SW480 (cell line): ENCODE measurements around the gene NECAB3.
A peak's percentile ranks its signal among the peaks of the same experiment; 100 is the strongest.

Source experiments
- DNase-seq: peaks from one replicate; pipeline ENCODE4 v3.0.0-alpha.2; 2016; ENCODE audit warnings: low spot score

Gene NECAB3

DNA sequence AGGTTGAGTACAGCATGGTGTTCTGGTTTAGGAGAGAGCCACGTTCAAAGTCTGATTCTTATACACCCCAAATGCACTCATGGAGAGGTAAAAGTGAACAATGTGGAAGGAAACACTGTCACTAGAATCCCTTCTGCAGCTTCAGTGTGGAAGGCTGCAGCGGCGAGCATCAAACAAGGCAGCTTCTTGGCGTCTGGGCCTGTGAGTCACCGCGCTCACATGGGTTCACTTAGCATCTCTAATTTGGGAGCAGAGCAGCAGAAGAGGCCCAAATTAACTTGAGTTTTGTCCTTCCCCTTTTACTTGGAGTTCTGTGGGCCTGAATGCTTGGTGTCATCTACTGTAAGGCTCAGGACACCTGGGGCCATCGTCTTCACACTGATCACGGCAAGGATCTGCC is 22.9 kb upstream of the NECAB3 start:
- DNase-seq, result no peak

DNA sequence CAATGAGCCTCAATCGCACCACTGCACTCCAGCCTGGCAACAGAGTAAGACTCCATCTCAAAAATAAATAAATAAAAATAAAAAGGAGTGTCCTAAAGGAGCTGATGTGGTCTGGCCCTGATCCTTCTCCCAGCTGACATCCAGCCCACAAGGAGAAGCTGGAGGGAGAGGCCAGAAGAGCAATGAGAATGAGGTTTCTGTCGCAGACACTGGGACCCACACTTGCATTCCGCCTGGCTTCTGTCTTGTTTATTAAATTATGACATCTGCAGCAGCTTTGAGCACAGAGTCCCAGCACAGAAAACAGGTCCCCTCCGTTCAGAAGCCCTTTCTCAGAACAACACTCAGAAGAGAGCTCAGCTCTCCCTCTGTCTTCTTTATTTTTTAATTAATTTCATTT is 22.2 kb upstream of the NECAB3 start:
- DNase-seq, result no peak

DNA sequence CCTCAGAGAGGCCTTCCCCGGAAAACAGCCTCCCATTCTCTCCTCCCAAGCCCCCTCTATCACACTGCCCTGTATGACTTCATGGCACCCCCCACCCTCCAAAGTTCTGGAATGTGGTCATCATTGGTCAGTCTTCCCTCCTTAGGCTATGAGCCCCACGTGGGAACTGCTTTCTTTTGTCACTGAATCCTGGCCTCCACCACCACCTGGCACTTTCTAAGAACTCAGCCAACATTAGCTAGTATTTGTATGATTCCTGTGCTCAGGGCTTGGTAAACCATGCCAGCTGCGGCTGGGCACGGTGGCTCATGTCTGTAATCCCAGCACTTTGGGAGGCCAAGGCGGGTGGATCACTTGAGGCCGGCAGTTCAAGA is 20.4 kb upstream of the NECAB3 start:
- no peak for DNase-seq

DNA sequence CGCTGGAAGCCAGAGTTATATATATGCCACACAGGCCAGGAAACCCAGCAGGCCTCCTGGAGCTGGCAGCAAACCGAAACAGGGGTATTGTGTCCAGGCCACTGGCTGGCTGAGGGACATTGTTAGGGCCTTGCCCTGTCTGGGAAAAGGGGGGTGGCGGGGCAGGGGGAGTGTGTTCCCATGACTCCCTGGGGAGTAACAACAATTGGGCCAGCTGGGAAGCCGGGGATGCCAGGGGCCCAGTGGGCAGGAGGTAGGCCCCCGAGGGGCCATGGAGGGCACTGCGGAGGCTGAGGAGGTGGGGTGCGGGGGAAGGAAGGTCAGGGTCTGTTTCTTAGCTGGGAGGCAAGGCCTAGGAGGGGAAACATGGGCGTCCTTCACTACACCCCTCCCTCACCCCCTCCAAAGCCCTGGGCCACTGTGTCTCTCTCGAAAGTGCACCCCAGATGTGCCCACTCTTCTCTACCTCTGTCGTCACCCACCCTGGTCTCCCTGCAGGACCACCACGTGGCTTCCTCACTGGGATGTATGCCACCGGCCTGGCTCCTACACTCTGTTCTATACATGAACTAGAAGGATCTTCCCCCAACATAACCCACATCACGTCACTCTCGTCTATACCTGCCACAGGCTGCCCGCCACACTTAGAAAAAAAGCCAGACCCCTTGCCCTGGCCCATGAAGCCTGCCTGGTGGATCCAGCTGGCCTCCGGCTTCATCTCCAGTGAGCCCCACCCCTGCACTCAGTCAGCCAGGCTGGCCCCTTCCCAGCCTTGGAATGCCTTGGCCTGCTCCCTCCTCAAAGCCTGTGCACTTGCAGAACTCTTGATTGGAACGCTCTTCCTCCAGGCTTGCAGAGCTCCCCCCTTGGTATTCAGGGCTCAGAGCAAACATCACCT is 19.8 kb upstream of the NECAB3 start:
- DNase-seq, result no peak

DNA sequence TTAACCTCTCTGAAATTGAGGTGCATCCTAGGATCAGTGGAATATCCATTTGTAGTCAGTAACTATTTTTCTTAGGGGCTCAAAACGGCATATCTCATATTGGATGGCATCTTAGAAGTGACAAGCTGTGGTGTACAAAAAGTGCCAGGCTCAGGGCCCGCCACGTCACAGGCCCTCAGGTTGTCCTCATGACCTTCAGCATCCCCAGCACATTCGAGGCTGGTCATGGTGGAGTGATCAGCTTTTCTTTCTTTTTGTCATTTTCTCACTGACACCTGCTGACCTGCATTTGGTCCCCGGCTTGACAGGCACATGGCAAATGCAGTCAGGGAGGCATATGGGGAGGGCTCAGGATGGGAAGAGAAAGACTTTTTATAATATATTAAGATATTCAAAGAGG is 19.1 kb upstream of the NECAB3 start:
- no peak for DNase-seq

DNA sequence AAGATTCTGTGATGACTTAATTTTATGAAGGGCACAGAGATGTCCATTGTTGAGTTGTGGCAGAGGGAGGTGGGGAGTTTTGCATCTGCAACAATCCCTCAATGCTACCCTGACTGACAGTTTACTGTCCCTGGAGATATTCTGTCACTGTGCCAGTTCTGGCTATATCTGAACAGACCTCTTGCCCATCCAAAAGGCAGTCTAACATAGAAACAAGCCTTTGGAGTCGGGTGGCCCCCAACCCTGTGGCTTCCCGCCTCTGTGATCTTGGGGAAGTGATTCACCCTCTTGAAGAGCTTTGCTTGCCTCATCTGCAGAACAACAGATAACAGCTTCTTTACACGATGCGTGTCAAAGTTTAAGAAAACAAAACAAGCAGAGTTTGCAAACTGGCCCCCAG is 15.7 kb upstream of the NECAB3 start:
- peak; percentile 83 for DNase-seq

DNA sequence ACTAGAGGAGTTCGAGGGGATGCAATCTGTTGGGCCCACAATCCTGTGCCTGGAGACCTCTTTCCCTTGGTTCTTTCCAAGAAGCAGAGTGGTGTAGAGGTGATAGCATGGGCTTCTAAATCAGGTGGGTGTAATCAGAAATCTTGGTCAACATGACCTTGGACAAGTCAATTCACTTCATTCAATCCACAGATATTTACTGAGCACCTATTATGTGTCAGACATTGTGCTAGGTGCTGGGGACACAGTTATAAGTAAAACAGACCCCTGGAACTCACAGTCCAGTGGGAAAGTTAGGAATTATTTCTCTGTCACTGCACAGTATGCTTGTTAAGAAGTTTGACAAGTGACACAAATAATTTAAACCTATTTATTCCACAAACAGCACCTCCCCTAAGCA is 15.3 kb upstream of the NECAB3 start:
- no peak for DNase-seq

DNA sequence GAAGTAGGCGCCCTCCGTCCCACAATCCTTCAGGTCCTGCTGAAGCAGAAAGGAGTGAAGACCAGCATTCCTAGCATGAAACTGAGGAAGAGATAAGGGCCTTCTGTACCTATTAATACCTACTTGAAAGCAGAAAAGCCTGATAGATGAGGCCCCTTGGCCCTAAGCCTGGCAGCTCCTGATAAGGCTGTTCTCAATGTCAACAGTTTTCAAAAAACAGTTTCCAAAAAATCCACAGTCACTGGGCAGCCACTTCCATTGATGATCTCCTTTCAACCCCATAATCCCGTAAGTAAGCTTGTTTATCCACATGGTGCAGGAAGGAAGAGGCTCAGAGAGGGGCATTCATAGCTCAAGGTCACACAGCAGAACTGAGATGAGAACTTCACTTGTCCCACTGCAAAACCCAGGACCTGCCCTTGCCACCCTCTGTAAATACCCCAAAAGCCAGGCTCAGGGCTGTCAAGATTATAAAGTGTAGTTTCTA is 14.8 kb upstream of the NECAB3 start:
- no peak for DNase-seq

DNA sequence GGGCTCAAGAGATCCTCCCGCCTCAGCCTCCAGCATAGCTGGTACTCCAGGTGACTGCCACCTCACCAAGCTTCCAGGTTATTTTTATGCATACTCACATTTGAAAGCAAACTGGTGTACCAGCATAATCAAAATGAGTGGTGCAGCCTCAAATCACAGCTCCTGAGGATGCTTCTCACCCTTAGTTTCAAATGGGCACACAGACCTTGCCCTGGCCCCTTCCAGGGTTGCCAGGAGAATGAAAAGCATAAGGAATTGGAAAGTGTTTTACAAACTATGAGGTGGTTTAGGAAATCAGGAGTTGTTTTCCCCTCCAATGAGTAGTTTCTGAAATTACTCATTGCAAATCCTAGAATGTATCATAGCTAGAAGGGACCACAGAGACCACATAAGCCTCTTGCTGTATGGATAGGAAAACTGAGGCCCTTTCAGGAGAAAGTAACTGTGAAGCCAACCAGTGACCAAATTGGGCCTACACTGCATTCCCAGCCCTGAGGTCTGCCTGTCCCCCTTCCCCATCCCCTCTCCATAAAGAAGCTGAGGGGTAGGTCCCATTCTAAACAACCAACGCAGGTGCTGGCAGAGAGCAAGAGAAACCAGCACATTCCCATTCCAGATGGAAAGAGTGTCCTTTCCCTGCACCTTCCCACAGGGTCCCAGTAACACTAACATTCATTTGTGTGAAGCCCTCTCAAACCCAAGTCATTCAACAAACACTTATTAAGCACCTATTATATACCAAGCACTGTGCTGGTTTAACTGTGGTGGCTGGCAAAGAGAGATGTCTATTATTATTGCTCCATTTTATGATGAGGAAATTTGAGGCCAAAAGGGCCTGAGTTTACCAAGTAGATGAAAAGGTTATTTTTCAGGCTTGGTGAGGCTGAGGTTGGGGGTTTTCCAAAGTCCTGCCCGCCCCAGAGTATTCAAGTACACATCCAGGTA is 14.0 kb upstream of the NECAB3 start:
- DNase-seq, result no peak

DNA sequence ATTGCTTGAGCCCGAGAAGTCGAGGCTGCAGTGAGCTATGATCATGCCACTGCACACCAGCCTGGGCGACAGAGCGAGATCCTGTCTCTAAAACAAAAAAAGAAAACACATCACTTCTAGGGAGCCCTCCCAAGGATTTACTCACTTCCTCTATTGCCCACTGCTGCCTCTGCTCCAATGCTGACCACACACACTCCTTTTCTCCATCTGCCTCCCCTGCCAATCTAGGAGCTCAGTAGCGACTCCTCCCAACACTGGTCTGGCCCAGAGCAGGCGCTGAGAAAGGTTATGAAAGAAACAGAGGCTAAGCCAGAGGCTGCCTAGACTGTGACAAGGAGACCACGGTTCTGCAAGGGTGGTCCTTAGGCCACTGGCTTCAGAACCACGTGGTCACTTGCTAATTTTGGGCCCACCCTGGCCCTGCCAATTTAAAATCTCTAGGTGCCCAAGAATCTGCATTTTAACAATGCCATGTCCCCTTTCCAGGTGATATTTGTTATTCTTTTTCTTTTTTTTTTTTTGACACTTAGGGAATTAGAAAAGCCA is 13.2 kb upstream of the NECAB3 start:
- no peak for DNase-seq

DNA sequence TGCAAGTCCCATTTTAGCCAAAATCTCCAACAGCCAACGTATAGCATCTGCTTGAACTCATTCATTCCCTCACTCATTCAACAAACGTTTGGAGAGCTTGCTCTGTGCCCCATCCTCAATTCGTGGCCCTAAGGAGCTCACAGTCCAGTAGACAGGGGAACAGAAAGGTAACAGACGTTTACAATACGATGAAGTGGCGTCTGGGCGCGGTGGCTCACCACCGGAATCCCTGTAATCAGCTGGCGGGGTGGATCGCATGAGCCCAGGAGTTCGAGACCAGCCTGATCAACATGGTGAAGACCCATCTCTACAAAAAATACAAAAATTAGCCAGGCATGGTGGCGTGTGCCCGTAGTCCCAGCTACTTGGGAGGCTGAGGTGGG is 12.7 kb upstream of the NECAB3 start:
- DNase-seq, result no peak

DNA sequence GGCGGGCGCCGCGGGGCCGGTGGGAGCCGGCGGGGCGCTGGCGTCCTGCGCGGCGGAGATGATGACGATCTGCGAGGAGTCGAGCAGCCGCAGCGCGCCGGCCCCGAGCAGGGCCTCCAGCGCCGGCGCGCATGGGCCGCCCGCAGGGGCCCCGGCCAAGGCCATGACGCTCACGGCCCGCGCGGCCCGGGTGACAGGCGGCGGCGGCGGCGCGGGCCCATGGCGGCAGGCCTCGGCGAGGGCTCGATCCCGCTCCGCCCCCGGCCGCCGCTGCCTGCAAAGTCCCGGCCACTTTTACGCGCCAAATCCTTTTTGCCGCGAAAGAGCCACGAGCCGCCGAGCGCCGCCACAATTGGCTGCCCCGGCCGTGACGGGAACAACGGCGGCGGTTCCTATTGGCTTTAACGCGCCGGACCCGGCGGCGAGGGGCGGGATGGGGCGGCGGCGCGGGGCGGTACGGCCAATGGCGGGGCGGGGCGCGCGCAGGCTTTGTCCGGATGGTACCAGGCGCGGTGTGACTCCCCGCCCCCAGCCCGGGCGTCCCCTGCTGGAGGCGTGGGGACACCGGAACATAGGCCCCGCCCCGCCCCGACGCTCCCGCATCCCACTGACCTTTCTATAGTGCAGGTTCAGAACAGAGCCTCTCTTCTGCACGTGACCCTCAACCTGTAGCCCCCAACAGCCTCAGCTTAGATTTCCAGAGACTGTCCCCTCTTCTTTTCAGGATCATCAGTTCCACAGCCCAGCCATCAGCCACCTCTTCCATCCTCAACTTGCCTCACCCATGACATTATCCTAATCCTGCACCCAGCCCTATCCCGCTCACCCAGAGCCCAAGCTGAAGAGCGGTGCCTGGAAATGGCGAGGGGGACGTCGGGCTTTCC is 12.1 kb upstream of the NECAB3 start, which contains the start of gene E2F1:
Gene E2F1, minus strand, starts transcription at position 286 of the 884 bp plus-strand sequence. Its CDS starts 121 bp downstream, at position 165.
- DNase-seq, result peak; percentile 97

DNA sequence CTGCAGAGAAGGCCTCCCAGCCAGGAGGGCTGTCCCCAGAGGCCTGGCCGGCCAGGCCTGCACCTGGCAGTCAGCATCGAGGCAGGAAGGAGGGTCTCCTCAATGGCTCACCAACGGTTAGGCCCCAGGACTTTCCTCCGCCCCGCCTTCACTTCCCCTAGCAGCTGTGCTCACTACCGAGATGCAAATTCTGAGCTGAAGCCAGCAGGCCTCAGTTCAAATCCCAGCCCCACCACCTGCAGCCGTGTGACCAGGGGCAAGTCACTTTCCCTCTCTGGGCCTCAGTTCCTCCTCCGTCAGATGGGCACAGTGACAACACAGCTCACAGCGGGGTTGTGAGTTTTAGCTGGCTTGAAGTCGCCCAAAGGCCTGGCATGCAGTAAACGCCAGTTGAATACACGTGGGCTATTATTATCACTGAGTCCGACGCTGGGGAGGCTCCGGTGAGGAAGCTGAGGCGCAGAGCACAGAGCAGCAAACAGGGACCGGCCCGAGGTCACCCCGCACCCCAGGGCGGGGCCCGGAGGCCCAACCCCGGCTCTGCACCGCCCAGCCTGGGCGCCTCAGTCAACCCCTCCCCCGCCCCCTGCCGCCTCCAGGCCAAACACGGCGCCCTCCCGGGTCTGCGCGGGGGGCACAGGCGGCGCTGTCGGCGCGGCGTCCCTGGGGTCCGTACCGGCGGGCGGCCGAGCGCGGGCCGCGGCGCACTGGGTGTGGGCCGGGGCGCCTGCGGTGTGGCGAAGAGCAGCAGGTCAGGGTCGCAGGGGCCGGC is 11.3 kb upstream of the NECAB3 start:
- no peak for DNase-seq

DNA sequence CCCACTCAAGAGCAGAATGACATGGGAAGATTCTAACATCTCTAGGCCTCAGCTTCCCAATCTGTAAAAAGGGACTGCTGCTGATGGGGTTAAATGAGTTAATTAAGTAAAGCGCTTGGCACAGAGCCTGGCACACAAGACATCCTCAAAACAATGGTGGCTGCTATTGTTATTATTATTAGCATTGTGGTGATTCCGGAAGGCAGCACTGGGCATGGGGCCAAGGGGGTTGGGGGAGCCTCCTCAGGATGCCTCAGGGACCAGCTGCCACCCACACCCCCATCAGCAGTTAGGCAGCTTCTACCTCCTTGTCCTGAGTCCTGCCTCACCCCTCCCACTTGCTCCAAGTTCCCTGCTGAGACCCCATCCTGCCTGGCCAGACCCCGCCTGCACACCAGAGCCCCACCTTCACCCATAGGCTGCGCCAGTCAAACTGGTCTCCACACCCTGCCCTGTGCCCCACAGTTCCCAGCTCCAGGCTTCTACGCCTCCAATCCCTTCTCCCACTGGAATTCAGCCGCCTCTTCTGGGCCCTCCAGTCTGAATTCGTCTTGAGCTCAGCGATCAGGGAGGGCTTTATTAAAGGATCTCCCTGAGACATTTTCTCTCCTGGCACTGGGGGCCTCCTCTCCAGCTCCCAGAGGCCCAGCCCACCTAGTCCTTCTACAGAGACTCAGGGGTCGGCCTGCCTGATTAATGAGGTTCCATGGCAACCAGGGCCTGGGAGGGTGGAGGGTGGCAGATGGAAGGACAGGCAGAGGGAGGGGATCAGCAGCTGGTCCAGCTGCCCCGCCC is 10.5 kb upstream of the NECAB3 start:
- no peak for DNase-seq

DNA sequence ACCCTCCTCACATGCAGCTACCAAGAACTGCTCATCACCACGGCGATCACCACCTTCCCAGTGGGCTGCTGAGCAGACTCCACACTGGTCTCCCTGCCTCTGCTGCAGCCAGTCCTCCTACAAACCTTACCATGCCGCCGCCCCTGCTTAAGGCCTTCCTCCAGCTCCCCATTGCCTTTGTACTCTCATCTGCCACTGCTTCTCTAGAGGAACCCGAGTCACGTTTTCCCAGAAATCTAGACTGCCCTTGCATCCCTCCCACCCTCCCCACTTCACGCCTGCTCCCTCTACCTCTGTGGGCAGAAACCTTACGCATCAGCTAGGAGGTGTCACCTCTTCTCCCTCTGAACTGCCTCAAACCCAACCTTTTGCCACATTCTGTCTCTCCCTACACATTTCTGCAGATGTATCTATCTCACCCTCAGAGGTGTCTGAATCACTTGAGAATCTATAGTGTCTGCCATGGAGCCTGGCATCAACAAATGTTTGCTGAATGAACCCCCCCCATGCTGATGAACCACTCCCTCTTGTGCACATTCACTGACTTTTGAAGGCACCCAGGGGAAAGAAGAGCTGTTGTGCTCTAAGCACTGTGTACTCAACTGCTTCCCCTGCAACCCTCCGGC is 7.6 kb upstream of the NECAB3 start:
- no peak for DNase-seq

DNA sequence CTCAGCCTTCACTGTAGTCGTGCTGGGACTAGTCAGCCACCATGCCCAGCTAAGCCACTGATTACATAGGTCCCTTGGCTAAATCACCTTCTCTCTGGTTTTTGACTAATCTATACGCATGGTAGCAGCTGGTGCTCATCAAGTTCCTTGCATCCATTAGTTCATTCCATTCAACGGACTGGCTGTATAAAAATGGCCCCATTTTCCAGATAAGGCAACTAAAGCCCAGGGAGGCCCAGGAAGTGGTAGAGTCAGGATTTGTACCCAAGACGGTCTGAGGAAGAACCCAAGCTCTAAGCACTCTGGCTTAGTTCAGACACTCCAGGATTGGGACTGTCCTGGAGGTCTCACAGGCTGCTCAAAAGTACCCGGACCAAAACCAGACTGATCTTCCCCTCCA is 7.1 kb upstream of the NECAB3 start:
- no peak for DNase-seq

DNA sequence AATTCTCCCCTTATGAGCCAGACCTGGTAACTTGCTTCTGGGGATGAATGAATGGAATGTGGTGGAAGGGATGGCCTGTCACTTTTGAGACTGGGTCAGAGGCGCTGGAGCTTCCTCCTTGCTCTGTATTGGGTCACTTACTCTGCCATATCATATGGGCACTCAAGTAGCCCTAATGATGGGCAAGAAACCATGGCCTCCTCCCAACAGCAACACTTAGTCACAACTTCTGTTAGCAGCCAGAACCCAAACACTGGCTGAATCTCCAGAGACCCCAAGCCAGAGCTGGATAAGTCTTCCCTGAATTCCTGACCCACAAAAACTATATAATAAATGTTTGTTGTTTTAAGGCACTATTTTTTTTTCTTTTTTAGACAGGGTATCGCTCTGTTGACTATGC is 6.5 kb upstream of the NECAB3 start:
- no peak for DNase-seq

DNA sequence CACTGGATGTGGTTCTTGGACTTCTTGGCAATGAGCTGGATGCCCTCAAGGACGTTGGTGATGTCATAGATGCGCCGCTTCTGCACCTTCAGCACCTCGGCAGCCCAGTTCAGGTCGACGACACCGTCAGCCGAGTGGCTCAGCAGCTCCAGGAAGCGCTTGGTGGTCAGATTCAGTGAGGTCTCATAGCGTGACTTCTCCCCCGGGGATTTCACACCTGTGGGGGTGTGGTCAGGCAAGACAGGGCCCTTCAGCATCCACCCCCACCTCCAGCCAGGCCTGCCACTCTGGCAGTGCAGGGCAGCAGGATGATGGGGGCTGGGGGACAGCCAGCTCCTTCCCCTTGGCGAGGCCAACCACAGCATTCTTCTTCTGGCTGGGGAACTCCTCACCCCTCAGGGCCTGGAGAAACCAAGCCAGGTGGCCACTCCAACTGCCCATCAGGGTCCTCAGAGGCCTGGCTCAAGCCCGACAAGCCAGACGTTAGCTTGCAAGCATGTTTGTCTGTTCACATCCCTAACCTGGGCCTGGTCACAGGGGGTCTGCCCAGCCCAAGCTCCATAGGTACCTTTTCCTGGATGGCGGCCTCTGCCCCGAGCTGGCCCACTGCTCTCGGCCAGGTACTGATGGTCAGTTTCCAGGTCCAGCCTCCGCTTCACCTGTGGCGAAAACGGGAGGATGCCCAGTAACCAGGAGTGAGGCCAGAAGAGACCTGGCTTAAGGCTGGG is 5.7 kb upstream of the NECAB3 start:
- DNase-seq, result no peak
